ENCODE measurements around the gene ANO6. TPM values are rescaled to one million over a fixed set of nuclear protein-coding genes. Genes with fewer than 3 reads are reported as not detected.

The ANO6 gene, protein sequence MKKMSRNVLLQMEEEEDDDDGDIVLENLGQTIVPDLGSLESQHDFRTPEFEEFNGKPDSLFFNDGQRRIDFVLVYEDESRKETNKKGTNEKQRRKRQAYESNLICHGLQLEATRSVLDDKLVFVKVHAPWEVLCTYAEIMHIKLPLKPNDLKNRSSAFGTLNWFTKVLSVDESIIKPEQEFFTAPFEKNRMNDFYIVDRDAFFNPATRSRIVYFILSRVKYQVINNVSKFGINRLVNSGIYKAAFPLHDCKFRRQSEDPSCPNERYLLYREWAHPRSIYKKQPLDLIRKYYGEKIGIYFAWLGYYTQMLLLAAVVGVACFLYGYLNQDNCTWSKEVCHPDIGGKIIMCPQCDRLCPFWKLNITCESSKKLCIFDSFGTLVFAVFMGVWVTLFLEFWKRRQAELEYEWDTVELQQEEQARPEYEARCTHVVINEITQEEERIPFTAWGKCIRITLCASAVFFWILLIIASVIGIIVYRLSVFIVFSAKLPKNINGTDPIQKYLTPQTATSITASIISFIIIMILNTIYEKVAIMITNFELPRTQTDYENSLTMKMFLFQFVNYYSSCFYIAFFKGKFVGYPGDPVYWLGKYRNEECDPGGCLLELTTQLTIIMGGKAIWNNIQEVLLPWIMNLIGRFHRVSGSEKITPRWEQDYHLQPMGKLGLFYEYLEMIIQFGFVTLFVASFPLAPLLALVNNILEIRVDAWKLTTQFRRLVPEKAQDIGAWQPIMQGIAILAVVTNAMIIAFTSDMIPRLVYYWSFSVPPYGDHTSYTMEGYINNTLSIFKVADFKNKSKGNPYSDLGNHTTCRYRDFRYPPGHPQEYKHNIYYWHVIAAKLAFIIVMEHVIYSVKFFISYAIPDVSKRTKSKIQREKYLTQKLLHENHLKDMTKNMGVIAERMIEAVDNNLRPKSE
- total RNA-seq (2022; extraction: Qiagen RNA extraction; ENCODE audit: low read depth), result 59.4 to 83.8 TPM (median 74.0 TPM) in 5 replicates

DNA sequence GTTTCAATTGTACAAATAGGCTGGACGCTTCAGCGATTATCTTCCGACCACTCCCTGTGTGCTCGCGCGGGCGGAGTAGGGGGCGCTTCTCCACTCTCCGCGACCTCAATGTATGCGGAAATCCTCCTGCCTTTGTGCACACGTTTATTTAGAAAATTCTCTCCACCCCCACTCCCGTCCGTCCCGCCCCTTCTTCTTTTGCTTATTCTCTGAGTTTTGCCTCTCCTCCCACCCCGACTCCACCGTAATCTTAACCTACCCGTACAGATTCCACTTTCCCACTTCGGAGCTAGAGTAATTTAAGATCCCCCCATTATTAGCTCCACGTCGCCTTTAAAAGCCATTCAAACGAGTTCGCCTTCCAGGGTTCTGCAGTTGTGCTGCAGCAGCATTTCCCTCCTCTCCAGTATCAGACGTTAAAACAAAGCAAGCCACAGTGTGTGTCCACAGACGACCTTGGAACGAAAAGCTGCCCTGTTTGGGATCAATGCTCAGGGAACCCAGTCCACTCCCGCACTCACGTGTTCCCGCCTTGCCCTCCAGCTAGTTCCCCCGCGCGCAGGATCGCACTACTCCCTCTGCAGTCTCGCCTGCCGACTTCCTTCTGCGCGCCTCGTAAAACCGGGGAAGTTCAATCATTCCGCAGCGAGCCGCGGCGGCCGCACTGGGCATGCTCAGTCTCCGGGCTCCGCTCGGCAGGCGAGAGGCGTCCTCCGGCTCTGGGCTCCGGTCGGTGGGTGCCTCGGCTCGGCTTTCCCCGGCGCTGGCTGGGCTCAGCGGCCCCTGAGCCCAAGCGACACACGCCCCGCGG lies at the start of gene ANO6:
ANO6 (plus strand) TSS at position 677 of the 811 bp plus-strand sequence. CDS start 227 bp downstream, outside the sequence.

Other genes with a start within 250 kb of the ANO6 start
- not detected in 5 replicates for gene DBX2, start 165.0 kb upstream of the ANO6 start, total RNA-seq (2022; extraction: Qiagen RNA extraction; ENCODE audit: low read depth)

All from A549 treated with DMSO at 1 μM for 4 hours (cell line).